ENCODE results near the gene ZEB2.
"Not testable (repeated sequence)": the region's sequence is repeated elsewhere in the genome, so short reads cannot be mapped to it uniquely, and the experiment has no call there.

Gene ZEB2

GRCh38 chr2:144389930-144390311 lies 130.0 kb downstream of the ZEB2 start:
- no peak for DNase-seq (ENCODE audit: low read depth in 2 of 3, low spot score in 1 of 3)

- DNase-seq (ENCODE audit: low read depth in 2 of 3, low spot score in 1 of 3), result no peak
Measured at GRCh38 chr2:144389151-144389929, 130.6 kb downstream of the ZEB2 start.

GRCh38 chr2:144385381-144385780 lies 134.5 kb downstream of the ZEB2 start:
- DNase-seq (ENCODE audit: low read depth in 2 of 3, low spot score in 1 of 3), result no peak

GRCh38 chr2:144383571-144384100 lies 136.3 kb downstream of the ZEB2 start:
- DNase-seq (ENCODE audit: low read depth in 2 of 3, low spot score in 1 of 3), result no peak

- peak in 1 of 3 donors; percentile 18 for DNase-seq (ENCODE audit: low read depth in 2 of 3, low spot score in 1 of 3)
Measured at GRCh38 chr2:144382849-144383248, 137.1 kb downstream of the ZEB2 start.

GRCh38 chr2:144381716-144382115 lies 138.2 kb downstream of the ZEB2 start:
- no peak for DNase-seq (ENCODE audit: low read depth in 2 of 3, low spot score in 1 of 3)

GRCh38 chr2:144379851-144380311 lies 140.0 kb downstream of the ZEB2 start:
- no peak for DNase-seq (ENCODE audit: low read depth in 2 of 3, low spot score in 1 of 3)

- no peak for DNase-seq (ENCODE audit: low read depth in 2 of 3, low spot score in 1 of 3)
Measured at GRCh38 chr2:144378551-144378950, 141.4 kb downstream of the ZEB2 start.

GRCh38 chr2:144377914-144378313 lies 142.0 kb downstream of the ZEB2 start:
- no peak for DNase-seq (ENCODE audit: low read depth in 2 of 3, low spot score in 1 of 3)

GRCh38 chr2:144376926-144377325 lies 143.0 kb downstream of the ZEB2 start:
- no peak for DNase-seq (ENCODE audit: low read depth in 2 of 3, low spot score in 1 of 3)

GRCh38 chr2:144376460-144376859 lies 143.5 kb downstream of the ZEB2 start:
- DNase-seq (ENCODE audit: low read depth in 2 of 3, low spot score in 1 of 3), result no peak

- no peak for DNase-seq (ENCODE audit: low read depth in 2 of 3, low spot score in 1 of 3)
Measured at GRCh38 chr2:144374163-144374661, 145.7 kb downstream of the ZEB2 start.

GRCh38 chr2:144372410-144373080 lies 147.4 kb downstream of the ZEB2 start:
- DNase-seq (ENCODE audit: low read depth in 2 of 3, low spot score in 1 of 3), result no peak

- DNase-seq (ENCODE audit: low read depth in 2 of 3, low spot score in 1 of 3), result no peak
Measured at GRCh38 chr2:144370937-144371584, 148.9 kb downstream of the ZEB2 start.

- no peak for DNase-seq (ENCODE audit: low read depth in 2 of 3, low spot score in 1 of 3)
Measured at GRCh38 chr2:144369416-144369815, 150.5 kb downstream of the ZEB2 start.

GRCh38 chr2:144366825-144367429 lies 153.0 kb downstream of the ZEB2 start:
- DNase-seq (ENCODE audit: low read depth in 2 of 3, low spot score in 1 of 3), result no peak

- no peak for DNase-seq (ENCODE audit: low read depth in 2 of 3, low spot score in 1 of 3)
Measured at GRCh38 chr2:144364944-144365738, 154.8 kb downstream of the ZEB2 start.

- not testable (repeated sequence) for DNase-seq (ENCODE audit: low read depth in 2 of 3, low spot score in 1 of 3)
Measured at GRCh38 chr2:144364247-144364646, 155.7 kb downstream of the ZEB2 start.

GRCh38 chr2:144362401-144362800 lies 157.5 kb downstream of the ZEB2 start:
- no peak for DNase-seq (ENCODE audit: low read depth in 2 of 3, low spot score in 1 of 3)

- DNase-seq (ENCODE audit: low read depth in 2 of 3, low spot score in 1 of 3), result no peak
Measured at GRCh38 chr2:144361742-144362141, 158.2 kb downstream of the ZEB2 start.

All from stimulated activated CD4-positive, alpha-beta T cell treated with anti-CD3 and anti-CD28 coated beads, Interleukin-12 subunit alpha, Interleukin-12 subunit beta, amount 100 ng/mL, for 48 hours (primary cell).